GM21576 (cell line): Measurements from ENCODE around the gene ALDH1A2.

Experiments
- ATAC-seq: cut with Tn5 transposase; IDR thresholded peaks from one replicate; pipeline ENCODE4 v1.9.1; 2021; ENCODE audit warnings: mild to moderate bottlenecking, moderate library complexity; ENCODE audit not compliant: unreplicated experiment

ALDH1A2 gene

GRCh38 chr15:57910672-57911071, 154.8 kb downstream of the ALDH1A2 start:
- no peak for ATAC-seq

- no peak for ATAC-seq
These were observed 156.1 kb downstream of the ALDH1A2 start for GRCh38 chr15:57909388-57909787.

GRCh38 chr15:57903626-57904025, 161.9 kb downstream of the ALDH1A2 start:
- no peak for ATAC-seq
